Activated naive CD4-positive, alpha-beta T cell treated with anti-CD3 and anti-CD28 coated beads, Interleukin-2, amount 50 U/mL, for 24 hours (primary cell): Measurements from ENCODE around the gene ARHGAP8.
A peak's percentile ranks its signal among the peaks of the same experiment; 100 is the strongest.

Experiments used
- H3K27ac Mint-ChIP-seq: one replicate; pipeline ENCODE4 v1.8.0; 2021; ENCODE audit warnings: mild to moderate bottlenecking, mixed read lengths
- H3K27me3 Mint-ChIP-seq: one replicate; pipeline ENCODE4 v1.8.0; 2021; ENCODE audit warnings: mixed read lengths
- H3K36me3 Mint-ChIP-seq: one replicate; pipeline ENCODE4 v1.8.0; 2021; ENCODE audit warnings: mixed read lengths
- H3K4me1 Mint-ChIP-seq: one replicate; pipeline ENCODE4 v1.8.0; 2021; ENCODE audit warnings: mixed read lengths
- H3K4me3 Mint-ChIP-seq: one replicate; pipeline ENCODE4 v1.8.0; 2021; ENCODE audit warnings: mild to moderate bottlenecking, mixed read lengths
- H3K9me3 Mint-ChIP-seq: one replicate; pipeline ENCODE4 v1.8.0; 2021; ENCODE audit warnings: mixed read lengths

Gene ARHGAP8

GRCh38 chr22:44814266-44815098 is 62.1 kb downstream of the ARHGAP8 start:
- H3K27me3 Mint-ChIP-seq, result no peaks in the 10 kb centered on the region
- no peak overlapping the region for H3K27ac Mint-ChIP-seq
- H3K9me3 Mint-ChIP-seq, result no peaks in the 10 kb centered on the region
- H3K4me3 Mint-ChIP-seq, result no peak overlapping the region
- H3K36me3 Mint-ChIP-seq, result no peaks in the 10 kb centered on the region
- no peaks in the 10 kb centered on the region for H3K4me1 Mint-ChIP-seq

- Mint-ChIP-seq H3K9me3 (no peaks in the 10 kb centered on the region), H3K27ac (no peak overlapping the region), H3K27me3 (peaks cover 1% of the 10 kb centered on the region), H3K4me3 (no peak overlapping the region), H3K36me3 (no peaks in the 10 kb centered on the region), H3K4me1 (no peaks in the 10 kb centered on the region)
Measured at GRCh38 chr22:44815099-44816070, 63.0 kb downstream of the ARHGAP8 start.

- Mint-ChIP-seq H3K9me3 (no peaks in the 10 kb centered on the region), H3K27ac (no peak overlapping the region), H3K4me1 (no peaks in the 10 kb centered on the region), H3K4me3 (no peak overlapping the region), H3K27me3 (peaks cover 1% of the 10 kb centered on the region), H3K36me3 (no peaks in the 10 kb centered on the region)
Measured at GRCh38 chr22:44816141-44816540, 63.8 kb downstream of the ARHGAP8 start.

GRCh38 chr22:44818727-44819126 is 66.4 kb downstream of the ARHGAP8 start:
- Mint-ChIP-seq H3K9me3 (no peaks in the 10 kb centered on the region), H3K4me1 (no peaks in the 10 kb centered on the region), H3K36me3 (no peaks in the 10 kb centered on the region), H3K27me3 (peaks cover 3% of the 10 kb centered on the region), H3K4me3 (no peak overlapping the region), H3K27ac (no peak overlapping the region)

GRCh38 chr22:44819966-44820631 is 67.7 kb downstream of the ARHGAP8 start:
- Mint-ChIP-seq H3K27me3 (peaks cover 4% of the 10 kb centered on the region), H3K9me3 (no peaks in the 10 kb centered on the region), H3K36me3 (no peaks in the 10 kb centered on the region), H3K27ac (no peak overlapping the region), H3K4me1 (no peaks in the 10 kb centered on the region), H3K4me3 (no peak overlapping the region)

- no peaks in the 10 kb centered on the region for H3K4me1 Mint-ChIP-seq
- no peaks in the 10 kb centered on the region for H3K9me3 Mint-ChIP-seq
- H3K36me3 Mint-ChIP-seq, result no peaks in the 10 kb centered on the region
Measured at GRCh38 chr22:44821741-44822475, 69.5 kb downstream of the ARHGAP8 start.

GRCh38 chr22:44822534-44822933 is 70.2 kb downstream of the ARHGAP8 start:
- Mint-ChIP-seq H3K4me1 (no peaks in the 10 kb centered on the region), H3K9me3 (no peaks in the 10 kb centered on the region), H3K36me3 (no peaks in the 10 kb centered on the region), H3K27me3 (peaks cover 10% of the 10 kb centered on the region), H3K4me3 (no peak overlapping the region), H3K27ac (no peak overlapping the region)

More at GRCh38 chr22:44821741-44822475, 69.5 kb downstream of the ARHGAP8 start:
- Mint-ChIP-seq H3K4me3 (no peak overlapping the region), H3K27me3 (peaks cover 6% of the 10 kb centered on the region), H3K27ac (no peak overlapping the region)

GRCh38 chr22:44823396-44823795 is 71.0 kb downstream of the ARHGAP8 start:
- Mint-ChIP-seq H3K27me3 (peaks cover 12% of the 10 kb centered on the region), H3K4me3 (no peak overlapping the region), H3K36me3 (no peaks in the 10 kb centered on the region), H3K4me1 (no peaks in the 10 kb centered on the region), H3K27ac (no peak overlapping the region), H3K9me3 (no peaks in the 10 kb centered on the region)

GRCh38 chr22:44823806-44824205 is 71.4 kb downstream of the ARHGAP8 start:
- Mint-ChIP-seq H3K27me3 (peaks cover 12% of the 10 kb centered on the region), H3K4me1 (no peaks in the 10 kb centered on the region), H3K36me3 (no peaks in the 10 kb centered on the region), H3K4me3 (no peak overlapping the region), H3K27ac (no peak overlapping the region), H3K9me3 (no peaks in the 10 kb centered on the region)

- H3K4me3 Mint-ChIP-seq, result no peak overlapping the region
- H3K4me1 Mint-ChIP-seq, result no peaks in the 10 kb centered on the region
- no peaks in the 10 kb centered on the region for H3K9me3 Mint-ChIP-seq
- peaks cover 12% of the 10 kb centered on the region for H3K27me3 Mint-ChIP-seq
- no peak overlapping the region for H3K27ac Mint-ChIP-seq
- H3K36me3 Mint-ChIP-seq, result no peaks in the 10 kb centered on the region
Measured at GRCh38 chr22:44824271-44824670, 71.9 kb downstream of the ARHGAP8 start.

GRCh38 chr22:44825310-44826150 is 73.2 kb downstream of the ARHGAP8 start:
- H3K27ac Mint-ChIP-seq, result no peak overlapping the region
- H3K4me3 Mint-ChIP-seq, result no peak overlapping the region
- peaks cover 11% of the 10 kb centered on the region for H3K27me3 Mint-ChIP-seq
- H3K36me3 Mint-ChIP-seq, result no peaks in the 10 kb centered on the region
- H3K9me3 Mint-ChIP-seq, result no peaks in the 10 kb centered on the region
- H3K4me1 Mint-ChIP-seq, result no peaks in the 10 kb centered on the region

- H3K4me1 Mint-ChIP-seq, result no peaks in the 10 kb centered on the region
- peaks cover 11% of the 10 kb centered on the region for H3K27me3 Mint-ChIP-seq
- H3K4me3 Mint-ChIP-seq, result no peak overlapping the region
- no peaks in the 10 kb centered on the region for H3K9me3 Mint-ChIP-seq
- no peaks in the 10 kb centered on the region for H3K36me3 Mint-ChIP-seq
- H3K27ac Mint-ChIP-seq, result peak overlapping the region; percentile 17
Measured at GRCh38 chr22:44827666-44828190, 75.4 kb downstream of the ARHGAP8 start.

- H3K36me3 Mint-ChIP-seq, result no peaks in the 10 kb centered on the region
- no peaks in the 10 kb centered on the region for H3K9me3 Mint-ChIP-seq
- no peak overlapping the region for H3K27ac Mint-ChIP-seq
- peaks cover 9% of the 10 kb centered on the region for H3K27me3 Mint-ChIP-seq
- H3K4me1 Mint-ChIP-seq, result no peaks in the 10 kb centered on the region
- no peak overlapping the region for H3K4me3 Mint-ChIP-seq
Measured at GRCh38 chr22:44828193-44828592, 75.8 kb downstream of the ARHGAP8 start.

GRCh38 chr22:44831885-44832284 is 79.5 kb downstream of the ARHGAP8 start:
- H3K36me3 Mint-ChIP-seq, result no peaks in the 10 kb centered on the region
- no peak overlapping the region for H3K27ac Mint-ChIP-seq
- peaks cover 5% of the 10 kb centered on the region for H3K9me3 Mint-ChIP-seq
- peaks cover 9% of the 10 kb centered on the region for H3K27me3 Mint-ChIP-seq
- H3K4me1 Mint-ChIP-seq, result no peaks in the 10 kb centered on the region
- H3K4me3 Mint-ChIP-seq, result no peak overlapping the region
